Lower leg skin (tissue), 3 donors: ENCODE data around the gene VTI1A.

ENCODE experiments used
- POLR2A ChIP-seq, 2 donors: fragments of 450-650 bp; IDR thresholded peaks; one replicate each; pipeline ENCODE4 v1.6.1; 2016 to 2017; ENCODE audit warnings: antibody characterized with exemption in 2 of 2, mild to moderate bottlenecking in 1 of 2, moderate library complexity in 1 of 2
- TF ChIP-seq, protein P1 (sequence below), 3 donors: fragments of 450-650 bp; IDR thresholded peaks; one replicate each; pipeline ENCODE4 v1.5.1; 2016; ENCODE audit warnings: antibody characterized with exemption in 3 of 3, mild to moderate bottlenecking in 3 of 3, moderate library complexity in 2 of 3

DNA sequence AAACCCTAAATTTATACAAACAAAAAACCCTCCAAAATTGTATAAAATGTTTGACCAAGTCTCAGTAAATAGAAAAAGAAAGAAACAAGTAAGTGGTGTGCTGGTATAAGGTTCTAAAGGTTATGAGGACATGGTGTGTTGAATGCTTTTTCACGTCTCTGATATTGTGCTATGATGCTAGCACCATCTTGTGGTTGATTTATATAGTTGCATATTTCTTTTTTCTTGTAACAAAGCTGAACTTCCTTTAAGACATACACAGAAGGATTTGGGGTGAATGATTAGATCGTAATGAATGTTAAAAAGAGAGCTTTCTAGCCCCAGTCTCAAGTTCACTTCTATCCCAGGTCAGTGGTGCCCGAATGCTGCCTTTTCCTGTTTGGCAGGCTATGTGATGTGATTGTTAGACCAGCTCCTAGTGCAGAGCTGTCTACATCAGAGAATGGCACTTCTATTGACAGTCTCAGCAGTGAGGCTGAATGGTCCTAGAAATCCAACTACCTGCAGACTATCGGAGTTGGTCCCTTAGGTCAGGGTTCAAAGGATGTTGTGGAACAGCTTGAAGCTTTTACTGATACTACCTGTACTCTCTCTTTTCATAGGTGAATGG, 25.0 kb downstream of the VTI1A start:
- TF ChIP-seq, protein P1, sequence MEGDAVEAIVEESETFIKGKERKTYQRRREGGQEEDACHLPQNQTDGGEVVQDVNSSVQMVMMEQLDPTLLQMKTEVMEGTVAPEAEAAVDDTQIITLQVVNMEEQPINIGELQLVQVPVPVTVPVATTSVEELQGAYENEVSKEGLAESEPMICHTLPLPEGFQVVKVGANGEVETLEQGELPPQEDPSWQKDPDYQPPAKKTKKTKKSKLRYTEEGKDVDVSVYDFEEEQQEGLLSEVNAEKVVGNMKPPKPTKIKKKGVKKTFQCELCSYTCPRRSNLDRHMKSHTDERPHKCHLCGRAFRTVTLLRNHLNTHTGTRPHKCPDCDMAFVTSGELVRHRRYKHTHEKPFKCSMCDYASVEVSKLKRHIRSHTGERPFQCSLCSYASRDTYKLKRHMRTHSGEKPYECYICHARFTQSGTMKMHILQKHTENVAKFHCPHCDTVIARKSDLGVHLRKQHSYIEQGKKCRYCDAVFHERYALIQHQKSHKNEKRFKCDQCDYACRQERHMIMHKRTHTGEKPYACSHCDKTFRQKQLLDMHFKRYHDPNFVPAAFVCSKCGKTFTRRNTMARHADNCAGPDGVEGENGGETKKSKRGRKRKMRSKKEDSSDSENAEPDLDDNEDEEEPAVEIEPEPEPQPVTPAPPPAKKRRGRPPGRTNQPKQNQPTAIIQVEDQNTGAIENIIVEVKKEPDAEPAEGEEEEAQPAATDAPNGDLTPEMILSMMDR (IDR thresholded peaks at IDR 0.05), result peak in 1 of 3 donors; percentile 17
- no peak for TF ChIP-seq POLR2A (IDR thresholded peaks at IDR 0.05)
